Umbilical cord (tissue), 2 donors: Measurements from ENCODE around the gene RBM39. TPM values are rescaled to one million over a fixed set of nuclear protein-coding genes. Genes with fewer than 3 reads are reported as not detected.
"Not testable (repeated sequence)": the region's sequence is repeated elsewhere in the genome, so short reads cannot be mapped to it uniquely, and the experiment has no call there.

Experiments used
- DNase-seq: peaks from one replicate; pipeline ENCODE4 v3.0.0-alpha.2; 2015; ENCODE audit warnings: low spot score
- total RNA-seq: library from RNA; depleted of rRNA; stranded (reverse); fragments of >200 nt; gene quantifications from one replicate; pipeline ENCODE4 v1.2.3, GENCODE V29; 2014; ENCODE audit warnings: low replicate concordance; ENCODE audit not compliant: insufficient read depth

RBM39 gene
- total RNA-seq, 1 donor from 2014 or later, result 460 TPM

DNA sequence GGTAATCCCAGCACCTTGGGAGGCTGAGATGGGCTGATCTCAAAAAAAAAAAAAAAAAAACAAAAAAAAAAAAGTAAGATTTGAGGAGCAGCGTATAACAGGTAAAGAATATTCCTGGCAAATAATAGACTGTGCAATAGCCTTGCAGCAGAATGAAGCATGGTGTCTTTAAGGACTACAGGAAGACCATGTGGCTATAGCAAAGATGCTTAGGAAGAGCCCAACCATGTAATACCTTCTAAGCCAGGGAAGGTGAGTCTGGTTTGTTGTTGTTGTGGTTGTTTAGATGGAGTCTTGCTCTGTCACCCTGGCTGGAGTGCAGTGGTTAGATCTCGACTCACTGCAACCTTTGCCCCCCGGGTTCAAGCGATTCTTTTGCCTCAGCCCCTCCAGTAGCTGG lies 14.3 kb upstream of the RBM39 start:
- DNase-seq, result no peak

DNA sequence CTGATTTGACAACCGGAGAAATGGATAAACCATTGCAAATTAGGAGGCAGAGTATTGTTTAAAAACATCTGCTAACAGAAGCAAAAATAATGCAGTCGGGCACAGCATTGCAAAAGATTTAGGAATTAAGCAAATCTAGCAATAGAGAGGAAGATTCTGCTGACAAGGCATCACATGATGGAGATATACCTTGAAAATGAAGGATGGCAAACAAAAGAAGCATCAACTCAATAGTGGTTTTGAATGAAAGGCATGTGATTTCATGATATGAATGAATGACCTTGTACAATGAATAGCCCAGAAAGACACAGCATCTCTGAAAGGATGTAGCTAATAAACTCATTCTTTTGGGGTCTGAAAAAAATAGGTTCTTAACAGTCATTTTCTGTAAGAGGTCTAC lies 8.6 kb upstream of the RBM39 start:
- DNase-seq, result no peak

DNA sequence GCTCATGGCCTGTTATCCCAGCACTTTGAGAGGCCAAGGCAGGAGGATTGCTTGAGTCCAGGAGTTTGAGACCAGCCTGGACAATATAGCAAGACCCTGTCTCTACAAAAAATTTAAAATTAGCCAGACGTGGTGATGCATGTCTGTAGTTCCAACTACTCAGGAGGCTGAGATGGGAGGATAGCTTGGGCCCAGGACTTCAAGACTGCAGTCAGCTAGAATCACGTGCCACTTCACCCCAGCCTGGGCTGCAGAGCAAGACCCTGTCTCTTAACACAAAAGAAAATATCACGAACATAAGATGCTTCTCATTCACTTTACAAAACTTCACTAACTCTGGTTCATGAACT lies 2.4 kb upstream of the RBM39 start:
- not testable (repeated sequence) for DNase-seq

DNA sequence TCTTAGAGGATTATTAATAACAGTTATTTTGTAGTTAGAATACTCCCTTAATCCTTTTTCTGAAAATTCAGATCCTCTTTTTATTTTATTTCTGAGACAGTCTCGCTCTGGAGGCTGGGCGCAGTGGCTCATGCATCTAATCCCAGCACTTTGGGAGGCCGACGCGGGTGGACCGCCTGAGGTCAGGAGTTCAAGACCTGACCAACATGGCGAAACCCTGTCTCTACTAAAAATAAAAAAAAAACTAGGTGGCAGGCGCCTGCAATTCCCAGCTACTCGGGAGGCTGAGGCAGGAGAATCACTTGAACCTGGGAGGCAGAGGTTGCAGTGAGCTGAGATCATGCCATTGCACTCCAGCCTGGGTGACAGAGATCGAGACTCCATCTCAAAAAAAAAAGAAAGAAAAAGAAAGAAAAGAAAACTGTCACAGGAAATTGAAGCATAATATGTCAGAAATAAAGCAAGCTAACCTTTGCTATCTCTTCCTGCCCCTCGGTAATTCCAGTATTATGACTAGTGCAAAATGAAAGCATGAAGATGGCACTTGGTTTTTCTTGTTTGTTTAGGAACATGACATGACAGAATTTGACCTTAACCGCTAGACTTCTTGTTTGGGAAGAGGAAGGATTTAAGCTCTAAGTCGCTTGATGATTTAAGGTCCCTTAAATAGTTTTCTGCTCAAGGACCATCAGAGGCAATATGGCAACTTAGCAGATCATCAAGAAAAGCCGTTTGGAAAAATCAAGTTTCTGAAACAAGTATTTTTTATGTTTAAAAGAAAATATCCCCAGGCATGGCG lies 1.8 kb upstream of the RBM39 start:
- peak; percentile 18 for DNase-seq

DNA sequence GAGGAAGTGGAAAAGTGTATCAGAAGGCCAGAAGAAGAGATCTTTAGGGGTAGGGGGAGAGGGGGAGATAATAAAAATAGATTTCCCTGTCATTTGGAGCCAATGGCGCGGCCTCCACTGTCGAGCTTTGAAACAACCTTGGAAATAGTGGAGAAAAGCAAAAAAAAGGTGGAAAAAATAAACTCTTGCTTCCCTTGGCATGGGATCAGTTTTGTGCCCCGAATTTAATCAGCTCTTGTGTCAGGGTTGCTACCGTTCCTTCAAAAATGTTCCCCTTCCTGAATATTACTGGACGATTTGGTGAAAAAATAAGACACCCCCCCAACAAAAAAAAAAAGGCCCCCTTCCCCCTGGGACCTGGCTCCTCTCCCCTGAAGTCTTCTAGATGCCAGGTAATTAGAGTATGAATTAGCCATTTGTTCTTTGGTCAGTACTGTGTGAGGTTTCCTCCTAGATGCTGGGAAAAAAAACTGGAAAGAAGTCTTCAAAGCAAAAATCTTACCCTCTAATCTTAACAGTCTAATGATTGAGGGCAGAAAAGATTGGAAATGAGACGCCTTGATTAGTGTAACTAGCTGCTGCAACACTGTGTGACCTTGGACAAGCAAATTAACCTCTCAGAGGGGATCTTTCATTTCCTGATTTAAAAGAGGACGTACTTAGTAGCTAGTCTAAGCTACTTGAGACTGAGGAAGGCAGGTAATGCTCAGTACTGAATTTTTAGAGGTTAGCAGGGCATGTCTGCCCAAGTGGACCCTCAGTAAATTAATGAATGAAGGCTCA lies 872 bp upstream of the RBM39 start:
- peak; percentile 32 for DNase-seq

DNA sequence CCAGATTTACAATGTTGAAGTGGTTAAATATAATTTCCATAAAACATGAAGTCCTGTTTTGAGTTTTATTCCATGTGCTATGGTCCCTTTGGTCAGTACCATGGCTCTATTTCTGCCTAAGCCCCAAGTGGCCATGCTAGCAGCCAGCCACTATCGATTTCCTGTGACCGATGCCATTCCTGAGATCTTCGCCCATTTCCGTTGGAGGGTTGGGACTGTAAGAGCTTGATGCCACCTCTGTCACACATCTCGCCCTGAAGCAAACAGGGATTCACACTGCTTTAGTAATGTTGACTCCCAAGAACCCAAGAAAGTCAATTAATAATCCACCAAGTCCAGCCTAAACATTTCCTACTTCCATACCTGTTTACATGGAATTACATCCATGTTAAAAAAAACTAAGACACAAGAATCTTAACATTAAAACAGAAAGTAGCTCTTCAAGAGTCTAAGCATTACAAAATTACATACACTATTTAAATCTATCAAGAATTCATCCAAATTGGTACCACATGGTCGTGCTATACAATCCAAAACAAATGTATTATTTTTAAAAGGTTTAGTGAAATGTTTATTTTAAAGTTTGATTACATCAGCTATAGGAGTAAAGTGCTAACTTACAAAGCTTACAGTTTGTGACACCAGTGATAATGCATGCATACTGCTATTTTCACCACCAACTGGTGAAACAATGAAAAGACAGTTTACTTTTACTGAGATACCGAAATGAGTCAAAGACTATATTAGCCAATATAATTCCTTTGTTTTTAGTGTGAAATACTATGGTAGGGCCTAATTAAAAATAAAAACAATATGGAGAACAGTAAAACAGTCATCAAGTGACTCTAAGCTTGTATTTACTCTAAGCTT lies 2.5 kb downstream of the RBM39 start:
- DNase-seq, result no peak

DNA sequence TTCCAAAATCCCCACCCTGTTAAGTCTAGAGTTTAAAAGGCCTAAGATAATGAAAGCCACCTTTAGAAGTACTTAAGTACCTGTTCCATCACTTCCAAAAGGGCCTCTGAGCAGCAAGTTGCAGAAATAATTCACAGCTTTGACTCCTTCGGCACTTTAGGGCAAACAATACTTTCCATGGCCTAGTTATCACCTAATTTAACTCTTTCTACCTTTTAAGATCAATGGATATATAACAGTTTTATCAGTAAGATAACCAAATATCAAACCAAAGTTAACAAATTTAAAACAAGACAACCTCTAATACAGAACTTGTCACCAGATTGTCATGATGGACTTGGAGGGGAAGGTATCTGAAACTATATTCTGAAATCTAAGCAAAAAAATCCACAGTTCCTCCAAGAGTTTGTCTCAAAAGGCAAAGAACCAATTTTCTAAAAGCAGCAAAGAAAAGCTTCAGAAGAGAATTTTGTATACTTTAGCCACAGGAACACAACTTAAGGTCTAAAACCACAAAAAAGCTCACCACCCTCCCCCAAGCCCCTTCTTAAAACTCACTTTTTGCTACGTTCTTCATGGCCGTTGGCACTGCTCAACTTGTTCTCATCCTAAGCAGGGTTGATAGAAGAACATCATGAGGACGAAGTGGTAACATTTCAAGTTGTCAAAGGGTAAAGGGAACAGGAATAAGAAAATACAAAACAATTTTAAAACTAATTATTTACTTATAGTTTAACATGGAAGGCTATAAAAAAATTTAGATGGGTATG lies 3.5 kb downstream of the RBM39 start:
- DNase-seq, result no peak

DNA sequence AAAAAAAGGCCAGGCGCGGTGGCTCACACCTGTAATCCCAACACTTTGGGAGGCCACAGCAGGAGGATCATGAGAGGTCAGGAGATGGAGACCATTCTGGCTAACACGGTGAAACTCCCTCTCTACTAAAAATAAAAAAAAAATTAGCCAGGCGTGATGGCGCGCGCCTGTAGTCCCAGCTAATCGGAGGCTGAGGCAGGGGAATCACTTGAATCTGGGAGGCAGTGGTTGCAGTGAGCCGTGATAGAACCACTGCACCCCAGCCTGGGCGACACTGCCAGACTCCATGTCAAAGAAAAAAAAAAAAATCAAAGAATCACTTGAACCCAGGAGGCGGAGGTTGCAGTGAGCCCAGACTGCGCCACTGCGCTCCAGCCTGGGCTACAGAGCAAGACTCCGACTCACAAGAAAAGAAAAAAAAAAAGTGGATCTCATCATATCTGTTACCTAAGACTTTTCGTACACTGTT lies 4.2 kb downstream of the RBM39 start:
- DNase-seq, result no peak

DNA sequence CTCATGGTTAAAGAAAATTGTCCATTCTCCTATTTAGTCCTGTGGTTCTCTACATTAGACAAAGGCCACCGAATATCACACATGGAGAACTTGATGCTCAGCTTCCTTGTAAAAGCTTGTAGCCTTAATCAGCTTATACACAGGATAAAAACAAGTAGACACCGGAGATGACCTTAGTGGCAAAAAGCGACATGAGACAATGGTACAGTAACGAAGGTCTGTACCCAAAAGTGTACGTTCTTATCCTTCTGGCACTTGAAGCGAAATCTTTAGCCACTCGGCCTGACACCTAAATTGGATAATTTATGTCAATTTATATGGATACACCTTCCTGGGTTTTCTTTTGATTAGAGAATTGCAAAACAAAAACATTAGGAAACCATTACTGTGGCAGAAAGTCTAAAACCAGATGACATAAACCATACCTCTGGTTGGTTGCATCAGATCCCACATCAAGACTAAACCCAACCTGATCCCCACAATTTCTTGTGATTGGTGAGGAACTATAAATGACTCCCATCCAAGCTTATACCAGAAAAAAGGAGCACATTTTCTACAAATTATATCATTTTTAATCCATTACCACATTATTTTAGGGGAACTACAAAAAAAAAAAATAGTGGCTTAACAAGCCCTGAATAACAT lies 6.1 kb downstream of the RBM39 start:
- DNase-seq, result no peak

DNA sequence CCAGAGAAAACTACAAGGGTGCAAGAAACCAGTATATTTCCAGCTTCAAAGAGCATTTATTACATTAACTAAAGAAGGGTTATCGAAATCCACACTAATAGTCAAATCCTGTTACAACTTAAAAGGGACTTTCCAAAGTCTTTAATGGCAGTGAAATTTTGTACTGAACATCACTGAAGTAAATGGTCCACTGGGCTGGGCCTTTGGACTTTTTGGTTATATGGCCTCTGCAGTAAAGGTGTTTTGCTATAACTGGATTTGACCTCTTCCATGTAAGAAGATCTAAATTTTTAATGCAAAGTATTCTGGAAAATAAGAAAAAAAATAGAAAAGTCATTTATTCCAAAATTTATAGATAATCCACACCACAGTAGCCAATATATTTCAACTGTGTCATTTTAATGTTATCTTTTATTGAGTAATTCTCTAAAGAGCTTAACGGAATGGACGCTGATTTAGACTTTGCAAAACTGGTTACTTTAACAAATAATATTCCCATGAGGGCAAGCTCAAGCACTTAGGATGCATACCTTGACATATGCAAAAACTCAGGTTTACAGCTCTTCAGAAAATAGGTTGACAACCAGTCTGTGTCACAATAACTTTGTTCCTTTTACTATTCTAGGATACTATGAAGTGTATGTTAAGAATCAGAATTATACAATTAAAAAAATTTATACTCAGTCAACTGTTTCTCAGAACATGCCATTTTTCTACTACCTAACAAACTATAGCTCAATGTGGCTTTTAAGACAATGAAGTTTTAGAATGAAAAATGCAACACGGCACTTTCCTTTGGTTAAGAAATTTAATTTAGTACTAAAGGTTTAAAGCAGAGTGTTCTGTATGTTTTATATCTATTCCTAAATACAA lies 7.0 kb downstream of the RBM39 start:
- DNase-seq, result no peak

DNA sequence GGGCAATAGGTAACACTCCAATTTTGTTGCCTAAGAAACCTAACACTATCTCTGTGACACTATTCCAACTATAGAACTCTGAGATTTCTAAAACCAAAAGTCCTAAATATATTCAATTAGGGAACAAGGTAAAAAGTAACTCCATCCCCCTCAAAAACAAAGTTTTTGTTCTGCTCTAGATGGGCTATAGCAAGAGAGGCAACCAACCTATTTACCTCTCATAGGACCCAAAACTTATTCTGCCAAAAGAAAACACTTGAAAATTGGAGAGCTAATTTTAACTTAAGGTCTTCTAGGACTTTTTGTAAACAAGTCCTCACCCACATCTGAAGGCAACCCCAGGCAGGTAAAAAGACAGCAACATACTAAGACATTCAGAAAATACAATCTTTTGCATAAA lies 7.7 kb downstream of the RBM39 start:
- DNase-seq, result no peak

DNA sequence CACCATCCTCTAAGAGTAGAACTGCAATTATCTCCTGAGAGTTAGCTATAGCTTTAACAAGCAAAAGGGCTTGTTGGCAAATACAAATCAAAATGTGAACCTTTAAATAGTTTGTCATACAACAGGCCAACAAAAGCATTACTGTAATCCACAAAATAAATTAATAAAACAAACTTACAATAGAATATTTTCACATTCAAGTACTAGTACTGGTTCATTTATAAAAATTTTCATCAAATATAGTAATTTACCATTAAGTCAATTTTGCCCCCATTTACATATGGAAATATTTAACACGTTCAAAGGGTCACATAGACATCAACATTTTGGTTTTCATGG lies 9.4 kb downstream of the RBM39 start:
- DNase-seq, result no peak

DNA sequence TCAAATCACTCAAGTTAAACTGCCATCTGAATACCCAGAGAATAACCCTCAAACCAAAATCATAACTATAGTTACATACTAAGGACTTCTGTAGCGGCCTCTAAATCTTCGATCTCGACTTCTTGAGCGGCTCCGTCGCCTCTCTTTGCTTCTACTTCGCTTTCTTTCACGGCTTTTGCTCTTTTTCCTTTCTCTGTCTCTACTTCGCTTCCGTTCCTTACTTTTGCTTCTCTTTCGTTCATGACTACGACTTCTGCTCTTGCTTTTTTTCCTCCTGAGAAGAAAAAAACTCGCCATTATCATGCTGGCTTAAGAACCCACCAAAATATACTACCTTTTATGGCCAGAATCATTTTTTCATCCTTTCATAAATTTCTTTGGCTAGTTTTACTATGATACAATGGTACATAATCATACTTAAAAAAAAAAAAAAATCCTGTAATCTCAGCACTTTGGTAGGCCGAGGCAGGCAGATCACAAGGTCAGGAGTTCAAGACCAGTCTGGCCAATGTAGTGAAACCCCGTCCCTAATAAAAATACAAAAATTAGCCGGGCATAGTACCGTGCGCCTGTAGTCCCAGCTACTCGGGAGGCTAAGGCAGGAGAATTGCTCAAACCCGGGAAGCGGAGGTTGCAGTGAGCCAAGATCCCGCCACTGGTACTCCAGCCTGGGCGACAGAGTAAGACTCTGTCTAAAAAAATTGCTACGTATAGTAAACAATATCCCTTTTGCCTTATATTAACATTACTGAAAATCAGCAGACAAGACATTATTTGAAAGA lies 10.0 kb downstream of the RBM39 start:
- DNase-seq, result no peak

DNA sequence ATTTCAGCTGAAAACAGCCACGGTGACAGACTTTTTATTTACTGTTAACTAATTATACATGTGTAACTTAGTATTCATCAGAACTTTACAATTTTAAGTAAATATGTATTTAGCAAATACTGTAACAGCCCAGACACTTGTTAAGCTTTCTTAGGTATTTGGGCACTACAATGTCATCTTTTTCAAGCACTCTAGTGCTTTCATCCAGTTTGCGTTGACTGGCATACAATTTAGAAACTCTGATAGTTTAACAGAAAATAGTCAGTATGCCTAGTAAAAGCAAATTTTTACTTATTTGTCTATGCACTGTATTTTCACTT lies 10.6 kb downstream of the RBM39 start:
- no peak for DNase-seq

DNA sequence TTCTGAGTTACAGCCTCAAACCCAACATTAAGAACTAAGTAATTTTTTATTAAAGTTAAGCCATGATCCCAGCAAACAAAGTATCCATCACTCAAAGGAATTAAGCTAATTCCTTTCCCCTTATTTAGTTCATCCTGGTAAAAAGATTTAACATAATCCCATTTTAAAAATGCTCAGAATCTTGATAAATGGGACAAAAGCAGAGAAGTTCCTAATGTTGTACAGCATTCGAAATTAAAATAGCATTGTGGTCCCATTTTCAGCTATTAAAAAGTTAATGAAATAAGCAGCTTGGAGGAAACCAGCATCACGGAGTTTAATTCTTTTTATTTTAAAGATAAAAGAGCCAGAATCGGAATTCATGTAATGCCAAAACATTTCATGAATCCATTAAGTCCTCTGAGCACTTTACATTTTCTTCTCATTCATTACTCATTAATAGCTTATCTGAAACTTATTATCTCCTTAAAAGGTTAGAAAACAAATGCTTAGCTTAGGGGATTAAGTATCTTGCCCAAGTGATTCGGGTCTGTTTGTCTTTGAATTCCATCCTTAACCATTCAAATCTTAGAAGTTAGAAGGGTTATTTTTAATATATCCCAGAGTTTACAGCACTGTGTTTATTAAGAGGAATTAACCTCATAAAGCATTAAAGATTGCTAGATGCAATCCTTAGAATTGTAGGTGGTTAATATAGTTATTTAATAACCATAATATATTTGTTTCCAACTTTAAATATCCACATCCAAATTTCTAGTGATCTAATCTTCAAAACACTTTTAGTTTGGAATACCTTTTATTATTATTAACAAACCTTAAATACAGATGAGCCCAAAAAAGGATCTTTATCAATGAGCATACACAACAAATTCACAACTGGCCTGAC lies 11.2 kb downstream of the RBM39 start:
- no peak for DNase-seq

DNA sequence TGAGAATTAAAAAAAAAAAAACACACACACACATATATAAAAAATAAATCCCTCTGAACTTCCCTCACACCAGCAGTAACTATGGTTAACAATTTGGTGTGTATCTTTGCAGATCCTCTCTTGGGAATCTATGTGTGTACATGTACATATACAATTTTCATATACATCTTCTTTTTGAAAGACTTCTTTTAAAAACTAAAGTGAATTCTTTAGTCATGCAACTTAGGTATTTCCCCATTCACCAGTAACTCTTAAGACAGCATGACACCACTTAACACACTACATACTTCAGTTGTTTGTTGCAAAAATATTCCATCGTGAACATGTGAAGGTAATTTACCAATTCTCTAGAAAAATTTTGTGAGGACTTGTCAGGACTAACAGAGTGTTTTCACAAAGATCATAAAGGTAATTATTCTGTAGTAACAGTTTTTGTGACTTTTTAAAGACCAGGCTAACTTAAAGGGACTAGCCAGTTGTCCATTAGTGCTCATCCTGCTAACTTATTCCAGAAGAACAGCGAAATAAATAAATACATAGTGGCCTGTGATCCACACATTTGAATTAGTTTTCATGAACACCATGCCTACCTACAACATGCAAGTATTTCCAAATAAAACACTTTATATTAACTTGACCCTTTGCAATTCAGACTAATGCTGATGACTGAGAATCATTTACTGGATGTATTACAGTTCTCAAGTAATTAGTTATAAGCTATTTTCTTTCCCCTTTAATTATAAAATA lies 12.1 kb downstream of the RBM39 start:
- no peak for DNase-seq

DNA sequence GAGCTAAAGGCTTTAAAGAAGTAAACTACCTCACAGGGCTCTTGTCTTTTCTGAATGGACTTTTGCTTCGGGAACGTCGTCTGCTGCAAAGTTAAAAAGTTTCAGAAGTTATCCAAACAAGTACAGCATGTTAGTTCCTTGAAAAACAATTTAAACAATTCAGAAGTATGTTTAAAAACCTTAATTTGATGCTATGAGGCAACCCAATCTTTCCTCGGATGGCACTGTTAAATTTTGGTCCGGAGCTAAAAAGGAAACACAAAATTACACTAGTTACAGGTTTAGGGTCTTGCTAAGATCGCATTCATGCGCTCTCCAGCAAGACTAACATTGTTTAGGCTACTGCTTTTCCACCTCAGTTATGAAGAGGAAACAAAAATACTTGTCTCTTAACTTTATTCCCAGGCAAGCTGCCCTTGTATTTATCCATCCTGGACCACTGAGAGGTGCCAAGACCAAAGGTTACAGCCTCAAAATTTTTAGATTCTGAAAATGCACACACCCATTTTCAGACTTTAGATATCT lies 12.7 kb downstream of the RBM39 start:
- DNase-seq, result no peak
